Occipital lobe (tissue), 2 donors: ENCODE results near the gene LCMT1. TPM values are rescaled to one million over a fixed set of nuclear protein-coding genes. Genes with fewer than 3 reads are reported as not detected.
A peak's percentile ranks its signal among the peaks of the same experiment; 100 is the strongest.
"Not testable (repeated sequence)": the region's sequence is repeated elsewhere in the genome, so short reads cannot be mapped to it uniquely, and the experiment has no call there.

Experiments
- DNase-seq: peaks from one replicate; lab custom pipeline; 2025; lab: John Stamatoyannopoulos, UW
- total RNA-seq: library from RNA; depleted of rRNA; stranded (reverse); fragments of >200 nt; gene quantifications from one replicate; pipeline ENCODE4 v1.2.3, GENCODE V29; 2014

The LCMT1 gene
- total RNA-seq, 1 donor from 2014 or later = 42.3 TPM

DNA sequence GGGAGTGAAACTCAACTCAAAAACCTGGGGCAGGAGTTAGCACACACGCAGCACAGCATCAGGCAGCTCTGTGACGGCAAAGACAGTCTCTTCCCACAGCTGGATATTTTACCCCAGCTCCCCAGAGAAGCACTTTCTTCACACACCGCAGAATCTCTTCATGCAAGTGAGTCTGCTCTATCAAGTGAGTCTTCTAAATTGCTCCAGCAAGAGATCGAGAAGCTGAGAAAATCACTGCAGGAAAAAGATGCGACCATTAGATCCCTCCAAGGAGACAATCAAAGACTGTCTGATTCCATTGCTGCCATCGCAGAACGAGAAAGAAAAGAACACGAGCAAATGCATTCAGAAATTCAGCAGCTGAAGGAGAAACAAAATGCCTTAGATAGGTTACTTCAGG, 16.9 kb upstream of the LCMT1 start:
- no peak for DNase-seq

DNA sequence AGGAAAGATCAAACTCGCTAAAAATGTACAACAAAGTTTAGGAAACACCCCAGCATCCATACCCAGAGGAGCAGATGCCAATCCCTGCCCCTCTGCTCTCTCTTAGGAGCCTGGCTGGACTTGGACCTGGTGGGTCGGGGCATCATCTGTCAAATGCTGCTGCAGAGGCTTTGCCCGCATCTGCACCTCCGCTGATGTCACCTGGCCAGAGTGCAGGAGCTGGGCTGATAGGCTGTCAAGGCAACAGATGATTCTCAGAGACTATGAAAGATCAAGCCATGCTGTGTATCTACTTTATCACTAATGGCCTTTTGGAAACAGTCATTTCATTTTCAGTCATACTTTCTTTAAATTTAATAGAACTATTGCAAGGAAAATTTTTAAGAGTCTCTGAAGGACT, 15.9 kb upstream of the LCMT1 start:
- DNase-seq = no peak

- DNase-seq = no peak
Observed at GRCh38 chr16:25097276-25097975, 14.1 kb upstream of the LCMT1 start.

- DNase-seq = no peak
Observed at GRCh38 chr16:25100511-25100910, 11.0 kb upstream of the LCMT1 start.

DNA sequence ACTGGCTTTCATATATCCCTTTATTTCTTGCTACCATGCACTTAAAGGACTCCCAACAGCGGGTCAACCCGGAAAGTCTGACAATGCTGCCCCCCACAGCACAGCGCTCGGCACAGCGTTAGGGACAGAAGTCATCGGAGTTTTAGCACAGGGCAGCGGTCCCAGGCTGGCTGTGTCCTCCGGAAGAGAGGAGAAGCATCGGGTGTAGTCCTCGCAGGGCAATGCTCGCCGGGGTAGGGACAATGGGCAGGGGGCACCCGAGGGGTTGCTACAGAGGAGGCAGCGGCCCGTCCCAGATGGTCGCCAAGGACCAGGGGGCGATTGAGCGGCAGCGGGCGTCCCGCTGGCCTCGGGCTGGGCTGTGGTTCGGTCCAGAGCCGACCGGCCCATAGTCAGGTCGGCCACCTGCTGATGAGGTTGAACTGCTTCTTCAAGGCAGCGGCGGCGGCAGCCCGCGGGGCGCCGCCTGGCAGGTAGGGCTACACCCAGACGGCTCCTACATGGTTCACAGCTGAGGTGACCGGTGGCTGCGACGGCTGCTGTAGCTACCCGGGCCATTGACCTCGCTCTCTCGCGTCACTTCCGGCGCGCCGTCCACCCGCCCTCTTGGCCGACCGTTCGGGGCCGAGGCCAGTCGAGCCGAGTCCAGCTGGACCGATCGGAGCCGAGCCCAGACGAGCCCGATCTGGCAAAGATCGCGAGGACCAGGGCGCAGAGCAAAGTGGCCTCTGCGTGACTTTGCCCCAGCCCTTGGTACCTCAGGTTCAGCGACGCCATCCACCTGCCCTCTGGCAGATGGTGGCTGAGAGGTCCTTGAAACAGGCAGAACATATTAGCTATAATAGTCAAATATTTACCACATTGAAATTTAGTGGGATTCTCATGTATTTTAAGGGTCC, 4.7 kb upstream of the LCMT1 start:
- DNase-seq = peak; percentile 85

DNA sequence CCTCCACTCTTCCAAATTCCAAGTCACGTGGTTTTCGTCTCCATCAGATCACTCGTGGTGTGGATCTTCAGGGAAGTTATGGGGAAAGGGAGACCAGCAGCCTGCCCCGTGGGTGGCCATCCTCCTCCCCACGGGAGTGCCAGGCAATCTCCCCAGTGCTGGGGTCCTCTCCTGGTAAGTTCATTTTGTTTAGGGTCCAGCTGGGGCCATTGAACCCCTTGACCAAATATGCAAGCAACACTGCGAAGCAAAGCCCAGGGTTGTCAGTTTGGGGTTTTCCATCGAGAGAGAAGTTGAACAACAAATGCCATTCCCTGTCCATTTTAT, 4.1 kb upstream of the LCMT1 start:
- no peak for DNase-seq

DNA sequence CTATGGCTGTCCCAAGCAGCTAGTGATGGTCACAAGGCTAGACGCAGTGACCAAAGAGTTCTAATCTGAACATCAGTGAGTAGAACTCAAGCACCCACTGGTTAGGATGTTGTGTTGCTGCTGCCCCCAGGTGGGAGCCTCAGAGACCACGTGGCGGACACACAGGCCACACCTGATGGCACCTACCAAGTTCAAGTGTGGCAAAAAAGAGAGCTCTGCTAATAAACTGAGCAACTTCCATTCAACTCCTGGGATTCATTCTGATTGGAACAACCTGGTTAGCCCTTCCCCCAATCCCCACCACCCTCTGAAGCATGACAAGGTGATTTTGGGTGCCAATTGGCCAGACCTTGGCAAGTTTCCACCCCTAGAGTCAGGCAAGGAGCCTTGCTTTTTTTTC, 3.5 kb upstream of the LCMT1 start:
- no peak for DNase-seq

DNA sequence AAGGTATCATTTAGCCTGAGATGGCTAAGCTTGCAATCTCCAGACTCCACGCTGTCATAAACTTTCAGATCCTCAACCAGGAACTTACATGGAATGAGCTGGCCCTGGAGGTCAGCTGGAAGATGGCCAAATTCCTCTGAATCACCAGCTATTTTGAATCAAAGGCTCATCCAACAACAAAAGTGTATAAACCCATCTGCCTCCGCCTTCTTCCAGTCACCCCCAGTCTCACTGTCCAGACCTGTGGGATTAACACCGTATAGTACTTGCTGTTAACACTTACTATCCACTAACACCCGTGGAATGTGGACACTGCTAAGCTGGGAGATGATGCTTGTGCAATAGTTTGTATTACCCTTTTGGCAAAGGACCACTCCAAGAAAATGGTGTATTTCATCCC, 1.9 kb upstream of the LCMT1 start:
- DNase-seq = no peak

GRCh38 chr16:25110387-25110947, 1.1 kb upstream of the LCMT1 start:
- DNase-seq = no peak

- DNase-seq = no peak
Observed at GRCh38 chr16:25114121-25114520, 2.6 kb downstream of the LCMT1 start.

GRCh38 chr16:25118851-25119578, 7.5 kb downstream of the LCMT1 start:
- no peak for DNase-seq

GRCh38 chr16:25121824-25122600, 10.5 kb downstream of the LCMT1 start:
- no peak for DNase-seq

GRCh38 chr16:25124503-25124902, 13.0 kb downstream of the LCMT1 start:
- DNase-seq = no peak

DNA sequence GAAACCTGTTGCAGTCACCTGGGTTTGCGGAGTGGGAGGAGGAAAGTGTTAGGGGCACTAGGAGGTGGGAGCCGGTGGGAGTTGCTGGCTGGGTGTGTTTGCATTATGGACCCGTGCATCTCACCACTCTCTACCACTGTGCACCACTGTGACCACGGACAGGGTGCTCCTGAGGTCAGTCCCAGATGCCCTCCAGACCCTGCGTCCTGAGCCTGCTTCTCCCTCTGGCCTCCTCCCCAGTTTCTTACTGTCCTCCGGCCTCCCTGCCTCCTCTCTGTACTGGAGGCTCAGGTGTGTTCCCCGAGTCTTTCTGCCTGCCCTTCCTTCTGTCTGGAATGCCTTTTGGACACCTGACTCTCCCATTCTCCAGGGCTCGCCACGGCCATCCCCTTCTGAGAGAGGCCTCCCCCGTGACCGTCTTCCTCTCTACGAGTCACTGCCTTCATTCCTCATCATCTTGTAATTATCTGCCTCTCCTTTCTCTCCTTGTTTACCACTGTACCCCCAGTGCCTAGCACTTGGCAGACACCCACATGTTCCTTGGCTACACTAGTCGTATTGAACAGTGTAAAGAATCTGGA, 14.6 kb downstream of the LCMT1 start:
- not testable (repeated sequence) for DNase-seq

- DNase-seq = peak; percentile 16
Observed at GRCh38 chr16:25126820-25127232, 15.3 kb downstream of the LCMT1 start.

DNA sequence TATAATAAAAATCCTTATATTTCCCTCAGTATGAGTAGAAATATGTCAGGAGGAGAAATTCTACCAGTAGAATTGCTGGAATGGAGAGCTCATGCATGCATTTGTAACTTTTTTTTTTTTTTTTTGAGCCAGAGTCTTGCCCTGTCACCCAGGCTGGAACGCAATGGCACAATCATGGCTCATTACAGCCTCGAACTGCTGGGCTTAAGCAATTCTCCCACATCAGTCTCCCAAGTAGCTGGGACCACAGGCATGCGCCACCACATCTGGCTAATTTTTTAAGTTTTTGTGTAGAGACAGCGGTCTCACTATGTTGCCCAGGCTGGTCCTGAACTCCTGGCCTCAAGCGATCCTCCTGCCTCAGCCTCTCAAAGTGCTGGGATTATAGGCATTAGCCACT, 21.2 kb downstream of the LCMT1 start:
- DNase-seq = not testable (repeated sequence)

GRCh38 chr16:25134166-25134700, 22.7 kb downstream of the LCMT1 start:
- no peak for DNase-seq

- DNase-seq = no peak
Observed at GRCh38 chr16:25135254-25135878, 23.8 kb downstream of the LCMT1 start.

DNA sequence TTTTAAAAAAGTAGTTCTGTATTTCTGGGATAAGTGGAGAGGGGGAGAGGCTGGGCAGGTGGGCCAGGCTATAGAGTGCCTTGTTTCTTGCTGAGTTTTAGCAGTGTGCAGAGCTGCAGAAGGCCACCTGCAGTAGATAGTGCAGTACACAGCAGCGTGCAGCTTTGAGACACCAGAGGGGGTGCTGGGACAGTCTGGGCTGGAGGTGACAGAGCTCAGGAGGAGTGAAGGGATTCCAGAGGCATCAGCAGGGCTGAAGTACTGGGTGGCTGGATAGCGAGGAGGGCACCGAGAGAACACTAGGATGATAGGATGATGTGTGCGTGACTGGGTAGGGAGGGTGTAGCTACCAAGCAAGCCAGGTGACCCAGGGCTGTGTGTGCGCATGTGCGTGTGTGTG, 26.6 kb downstream of the LCMT1 start:
- DNase-seq = no peak

GRCh38 chr16:25140459-25140858, 28.9 kb downstream of the LCMT1 start:
- DNase-seq = no peak
